Activated B cell treated with CpG ODN at 0.5 μM for 24 hours (primary cell): ENCODE results near the gene NFS1. TPM values are rescaled to one million over a fixed set of nuclear protein-coding genes. Genes with fewer than 3 reads are reported as not detected.

Experiments
- ATAC-seq: fragments of 200-7000 bp; cut with Tn5 transposase; one replicate; pipeline ENCODE4 v1.10.0; 2021; ENCODE audit warnings: low read depth, mild to moderate bottlenecking, moderate library complexity
- CTCF ChIA-PET: fragments of 350-600 bp; sonication (Branson Sonifier 250); formaldehyde crosslinking; loops from one replicate; lab custom pipeline; 2021; ENCODE audit warnings: antibody characterized with exemption; lab: Charles Lee
- POLR2A ChIA-PET: fragments of 350-600 bp; sonication (Branson Sonifier 250); formaldehyde crosslinking; loops from one replicate; lab custom pipeline; 2021; ENCODE audit warnings: antibody characterized with exemption; lab: Charles Lee
- DNase-seq: peaks from one replicate; pipeline ENCODE4 v3.0.0; 2022
- H3K27ac Mint-ChIP-seq: one replicate; pipeline ENCODE4 v1.8.0; 2020; ENCODE audit warnings: mixed read lengths
- H3K27me3 Mint-ChIP-seq: one replicate; pipeline ENCODE4 v1.8.0; 2021; ENCODE audit warnings: mixed read lengths
- H3K36me3 Mint-ChIP-seq: one replicate; pipeline ENCODE4 v1.8.0; 2021; ENCODE audit warnings: low read depth, mixed read lengths
- H3K4me1 Mint-ChIP-seq: one replicate; pipeline ENCODE4 v1.8.0; 2021; ENCODE audit warnings: mixed read lengths
- H3K4me3 Mint-ChIP-seq: one replicate; pipeline ENCODE4 v1.8.0; 2020; ENCODE audit warnings: mild to moderate bottlenecking, mixed read lengths
- H3K9me3 Mint-ChIP-seq: one replicate; pipeline ENCODE4 v1.8.0; 2020; ENCODE audit warnings: mixed read lengths
- intact Hi-C: fragments of 100-400 bp; cut with micrococcal nuclease; formaldehyde crosslinking; loops from one replicate; pipeline ENCODE4 v1.15.1; 2024
- total RNA-seq: library from RNA; stranded (reverse); gene quantifications from 2 replicates; pipeline ENCODE4 v1.2.3, GENCODE V29; 2022
- TF ChIP-seq, protein P1 (sequence below): fragments of 200-600 bp; IDR thresholded peaks from one replicate; pipeline ENCODE4 v1.8.0; 2022; ENCODE audit warnings: antibody characterized with exemption, mild to moderate bottlenecking

Gene NFS1
- total RNA-seq, 1 donor from 2014 or later: 30.6 TPM

DNA sequence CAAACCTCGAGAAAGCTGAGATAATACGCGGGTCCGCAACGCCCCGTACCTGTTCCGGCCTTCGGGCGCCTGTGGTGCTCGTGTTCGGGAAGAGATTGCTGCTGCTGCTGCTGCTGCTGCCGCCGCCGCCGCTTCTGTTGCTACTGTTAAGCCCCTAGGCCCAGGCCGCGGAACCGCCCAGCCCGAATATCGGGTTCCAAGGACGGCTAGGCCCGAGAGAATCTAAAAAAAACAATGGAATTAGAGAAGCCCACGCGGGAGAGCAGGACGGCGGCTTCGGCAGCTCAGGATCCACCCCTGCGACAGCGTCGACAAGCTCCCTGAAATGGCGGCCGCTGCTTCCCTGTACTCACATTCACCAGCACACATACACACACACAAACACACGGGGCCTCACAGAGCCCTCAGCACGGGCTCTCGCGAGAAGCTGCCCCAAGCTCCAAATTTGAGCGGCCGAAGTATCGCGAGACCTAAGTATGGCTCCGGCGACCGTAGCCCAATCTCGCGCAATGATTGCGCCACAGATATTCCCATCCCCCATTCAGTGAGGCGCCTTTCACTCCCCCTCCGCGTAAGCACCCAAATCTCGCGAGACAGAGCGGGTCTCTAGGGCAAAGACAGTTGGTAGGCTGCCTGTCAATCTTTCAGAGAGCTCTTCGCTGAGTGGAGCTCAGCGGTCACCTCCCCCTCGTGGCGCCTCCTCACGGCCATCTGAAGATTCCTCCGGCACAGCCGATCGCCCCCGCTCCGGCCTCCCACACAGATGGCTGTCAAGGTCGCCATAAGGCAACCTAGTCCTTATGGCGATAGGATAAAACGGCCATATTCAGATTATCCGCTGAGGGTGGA is 43.0 kb upstream of the NFS1 start, which contains the start of gene RBM39:
Gene RBM39, minus strand, starts transcription at position 369 of the 849 bp plus-strand sequence. CDS start 1,386 bp downstream, outside the sequence.
- no peaks in the 10 kb centered on the region for H3K9me3 Mint-ChIP-seq
- H3K27me3 Mint-ChIP-seq: no peaks in the 10 kb centered on the region
- H3K4me3 Mint-ChIP-seq: peak within 1 kb of the TSS; percentile 99
- peaks cover 48% of the 10 kb centered on the region for H3K36me3 Mint-ChIP-seq
- TF ChIP-seq, protein P1, sequence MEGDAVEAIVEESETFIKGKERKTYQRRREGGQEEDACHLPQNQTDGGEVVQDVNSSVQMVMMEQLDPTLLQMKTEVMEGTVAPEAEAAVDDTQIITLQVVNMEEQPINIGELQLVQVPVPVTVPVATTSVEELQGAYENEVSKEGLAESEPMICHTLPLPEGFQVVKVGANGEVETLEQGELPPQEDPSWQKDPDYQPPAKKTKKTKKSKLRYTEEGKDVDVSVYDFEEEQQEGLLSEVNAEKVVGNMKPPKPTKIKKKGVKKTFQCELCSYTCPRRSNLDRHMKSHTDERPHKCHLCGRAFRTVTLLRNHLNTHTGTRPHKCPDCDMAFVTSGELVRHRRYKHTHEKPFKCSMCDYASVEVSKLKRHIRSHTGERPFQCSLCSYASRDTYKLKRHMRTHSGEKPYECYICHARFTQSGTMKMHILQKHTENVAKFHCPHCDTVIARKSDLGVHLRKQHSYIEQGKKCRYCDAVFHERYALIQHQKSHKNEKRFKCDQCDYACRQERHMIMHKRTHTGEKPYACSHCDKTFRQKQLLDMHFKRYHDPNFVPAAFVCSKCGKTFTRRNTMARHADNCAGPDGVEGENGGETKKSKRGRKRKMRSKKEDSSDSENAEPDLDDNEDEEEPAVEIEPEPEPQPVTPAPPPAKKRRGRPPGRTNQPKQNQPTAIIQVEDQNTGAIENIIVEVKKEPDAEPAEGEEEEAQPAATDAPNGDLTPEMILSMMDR: no peak
- intact Hi-C loops: loop anchor here (1.0 to 5.0 kb wide), 9 partner anchors 29 to 785 kb away; partner anchors contain the start of genes CPNE1, ERGIC3, GSS and MYH7B
- peak within 1 kb of the TSS; percentile 99 for H3K27ac Mint-ChIP-seq
- peak; percentile 94 for DNase-seq
- ATAC-seq: peak; percentile 81
- peaks cover 46% of the 10 kb centered on the region for H3K4me1 Mint-ChIP-seq
- ChIA-PET CTCF (interaction anchor here (0.8 to 2.4 kb wide), 8 partner anchors 11 to 278 kb away, joined by 3 to 21 read pairs (median 6); partner anchors contain the start of genes PHF20 and SCAND1), POLR2A (interaction anchor here (0.5 to 12.0 kb wide), 65 partner anchors 9 to 1929 kb away, joined by 3 to 764 read pairs (median 4); partner anchors contain the start of genes CEP250, CPNE1, EIF2S2 and EIF6)

DNA sequence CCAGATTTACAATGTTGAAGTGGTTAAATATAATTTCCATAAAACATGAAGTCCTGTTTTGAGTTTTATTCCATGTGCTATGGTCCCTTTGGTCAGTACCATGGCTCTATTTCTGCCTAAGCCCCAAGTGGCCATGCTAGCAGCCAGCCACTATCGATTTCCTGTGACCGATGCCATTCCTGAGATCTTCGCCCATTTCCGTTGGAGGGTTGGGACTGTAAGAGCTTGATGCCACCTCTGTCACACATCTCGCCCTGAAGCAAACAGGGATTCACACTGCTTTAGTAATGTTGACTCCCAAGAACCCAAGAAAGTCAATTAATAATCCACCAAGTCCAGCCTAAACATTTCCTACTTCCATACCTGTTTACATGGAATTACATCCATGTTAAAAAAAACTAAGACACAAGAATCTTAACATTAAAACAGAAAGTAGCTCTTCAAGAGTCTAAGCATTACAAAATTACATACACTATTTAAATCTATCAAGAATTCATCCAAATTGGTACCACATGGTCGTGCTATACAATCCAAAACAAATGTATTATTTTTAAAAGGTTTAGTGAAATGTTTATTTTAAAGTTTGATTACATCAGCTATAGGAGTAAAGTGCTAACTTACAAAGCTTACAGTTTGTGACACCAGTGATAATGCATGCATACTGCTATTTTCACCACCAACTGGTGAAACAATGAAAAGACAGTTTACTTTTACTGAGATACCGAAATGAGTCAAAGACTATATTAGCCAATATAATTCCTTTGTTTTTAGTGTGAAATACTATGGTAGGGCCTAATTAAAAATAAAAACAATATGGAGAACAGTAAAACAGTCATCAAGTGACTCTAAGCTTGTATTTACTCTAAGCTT is 40.4 kb upstream of the NFS1 start:
- TF ChIP-seq, protein P1: no peak
- no peak for DNase-seq
- ATAC-seq: no peak
- Mint-ChIP-seq H3K9me3 (no peaks in the 10 kb centered on the region), H3K36me3 (peaks cover 70% of the 10 kb centered on the region), H3K4me1 (peaks cover 57% of the 10 kb centered on the region), H3K27ac (peak overlapping the region; percentile 99), H3K4me3 (peak overlapping the region; percentile 99), H3K27me3 (no peaks in the 10 kb centered on the region)
- ChIA-PET POLR2A (interaction anchor here (0.9 to 12.0 kb wide), 7 partner anchors 17 to 214 kb away, joined by 3 to 764 read pairs (median 3); partner anchors contain the start of genes NFS1, PHF20, ROMO1 and SCAND1), CTCF (interaction anchor here (0.9 to 2.0 kb wide), 4 partner anchors 32 to 276 kb away, joined by 3 to 12 read pairs (median 4); partner anchors contain the start of gene PHF20)
- intact Hi-C loops: loop anchor here (1.0 to 5.0 kb wide), 2 partner anchors 8 to 782 kb away; partner anchors contain the start of genes GSS and MYH7B

DNA sequence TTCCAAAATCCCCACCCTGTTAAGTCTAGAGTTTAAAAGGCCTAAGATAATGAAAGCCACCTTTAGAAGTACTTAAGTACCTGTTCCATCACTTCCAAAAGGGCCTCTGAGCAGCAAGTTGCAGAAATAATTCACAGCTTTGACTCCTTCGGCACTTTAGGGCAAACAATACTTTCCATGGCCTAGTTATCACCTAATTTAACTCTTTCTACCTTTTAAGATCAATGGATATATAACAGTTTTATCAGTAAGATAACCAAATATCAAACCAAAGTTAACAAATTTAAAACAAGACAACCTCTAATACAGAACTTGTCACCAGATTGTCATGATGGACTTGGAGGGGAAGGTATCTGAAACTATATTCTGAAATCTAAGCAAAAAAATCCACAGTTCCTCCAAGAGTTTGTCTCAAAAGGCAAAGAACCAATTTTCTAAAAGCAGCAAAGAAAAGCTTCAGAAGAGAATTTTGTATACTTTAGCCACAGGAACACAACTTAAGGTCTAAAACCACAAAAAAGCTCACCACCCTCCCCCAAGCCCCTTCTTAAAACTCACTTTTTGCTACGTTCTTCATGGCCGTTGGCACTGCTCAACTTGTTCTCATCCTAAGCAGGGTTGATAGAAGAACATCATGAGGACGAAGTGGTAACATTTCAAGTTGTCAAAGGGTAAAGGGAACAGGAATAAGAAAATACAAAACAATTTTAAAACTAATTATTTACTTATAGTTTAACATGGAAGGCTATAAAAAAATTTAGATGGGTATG is 39.4 kb upstream of the NFS1 start:
- Mint-ChIP-seq H3K27me3 (no peaks in the 10 kb centered on the region), H3K36me3 (peaks cover 79% of the 10 kb centered on the region), H3K4me3 (peak overlapping the region; percentile 4), H3K27ac (peak overlapping the region; percentile 30), H3K4me1 (peaks cover 56% of the 10 kb centered on the region), H3K9me3 (no peaks in the 10 kb centered on the region)
- ATAC-seq (no peak), DNase-seq (no peak)
- ChIA-PET CTCF (interaction anchor here (2.0 kb wide), 1 partner anchor 146 kb away, joined by 12 read pairs; no protein-coding TSS in a partner anchor), POLR2A (interaction anchor here (1.0 to 12.0 kb wide), 3 partner anchors 33 to 215 kb away, joined by 3 to 764 read pairs (median 104); partner anchors contain the start of genes PHF20 and SCAND1)
- intact Hi-C loops: loop anchor here (1.0 kb wide), 1 partner anchor 7 kb away; no protein-coding TSS in a partner anchor
- TF ChIP-seq, protein P1: no peak

DNA sequence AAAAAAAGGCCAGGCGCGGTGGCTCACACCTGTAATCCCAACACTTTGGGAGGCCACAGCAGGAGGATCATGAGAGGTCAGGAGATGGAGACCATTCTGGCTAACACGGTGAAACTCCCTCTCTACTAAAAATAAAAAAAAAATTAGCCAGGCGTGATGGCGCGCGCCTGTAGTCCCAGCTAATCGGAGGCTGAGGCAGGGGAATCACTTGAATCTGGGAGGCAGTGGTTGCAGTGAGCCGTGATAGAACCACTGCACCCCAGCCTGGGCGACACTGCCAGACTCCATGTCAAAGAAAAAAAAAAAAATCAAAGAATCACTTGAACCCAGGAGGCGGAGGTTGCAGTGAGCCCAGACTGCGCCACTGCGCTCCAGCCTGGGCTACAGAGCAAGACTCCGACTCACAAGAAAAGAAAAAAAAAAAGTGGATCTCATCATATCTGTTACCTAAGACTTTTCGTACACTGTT is 38.7 kb upstream of the NFS1 start:
- DNase-seq: no peak
- CTCF ChIA-PET: no interaction called here
- TF ChIP-seq, protein P1: no peak
- POLR2A ChIA-PET: interaction anchor here (0.6 to 12.0 kb wide), 2 partner anchors 8 to 33 kb away, joined by 5 to 764 read pairs; partner anchors contain the start of gene PHF20
- H3K27ac Mint-ChIP-seq: peak overlapping the region; percentile 30
- ATAC-seq: no peak
- peaks cover 52% of the 10 kb centered on the region for H3K4me1 Mint-ChIP-seq
- no peaks in the 10 kb centered on the region for H3K27me3 Mint-ChIP-seq
- H3K9me3 Mint-ChIP-seq: no peaks in the 10 kb centered on the region
- H3K36me3 Mint-ChIP-seq: peaks cover 84% of the 10 kb centered on the region
- H3K4me3 Mint-ChIP-seq: no peak overlapping the region
- intact Hi-C loops: no loop called here
